Measurements from ENCODE around the gene DLG2. TPM values are rescaled to one million over a fixed set of nuclear protein-coding genes. Genes with fewer than 3 reads are reported as not detected.

DLG2 gene
- total and polyA plus RNA-seq, 2 of the 4 experiments (the other 2 are of a cell fraction) = 0.31 to 0.36 TPM

GRCh38 chr11:84532364-84532763 is 1094.8 kb downstream of the DLG2 start:
- BruUV-seq (replicated peaks) = no TSS peak
- dilution Hi-C loops (cut with HindIII; ENCODE audit: low sequenced_read_pairs, unreplicated experiment) (no loop called here), in situ Hi-C loops (cut with MboI; ENCODE audit: low sequenced_read_pairs) (no loop called here), intact Hi-C loops (cut with micrococcal nuclease) (no loop called here)
- Histone ChIP-seq H3K9me1 (ENCODE audit: insufficient read depth, low read length) (no peaks in the 10 kb centered on the region), H4K5ac (ENCODE audit: low read depth, low read length) (no peak overlapping the region), H2AFZ (replicated peaks; ENCODE audit: low read length, poor library complexity) (no peak overlapping the region), H3K14ac (replicated peaks; ENCODE audit: low read depth, low read length) (no peak overlapping the region), H3K4me3 (ENCODE audit: insufficient read depth, low read depth, low read length) (no peak overlapping the region), H2BK120ac (ENCODE audit: low read depth, low read length) (no peak overlapping the region), H4K8ac (ENCODE audit: low read depth in 2 of 2, low read length in 2 of 2) (no peak overlapping the region), H3K9ac (ENCODE audit: low read depth, low read length) (no peak overlapping the region), H2BK20ac (ENCODE audit: low read depth, low read length) (no peak overlapping the region), H2AK9ac (replicated peaks; ENCODE audit: low read depth, low read length, poor library complexity) (no peak overlapping the region), H3K4me2 (ENCODE audit: low read depth, low read length) (no peak overlapping the region), H3K36me3 (ENCODE audit: control insufficient read depth, insufficient read depth, low read length) (no peaks in the 10 kb centered on the region), H3K4me1 (ENCODE audit: control insufficient read depth, insufficient read depth, low read length) (no peaks in the 10 kb centered on the region), H3K18ac (ENCODE audit: low read depth, low read length) (no peak overlapping the region), H2BK15ac (ENCODE audit: low read depth, low read length) (no peak overlapping the region), H4K91ac (ENCODE audit: insufficient read depth, low read depth, low read length) (no peak overlapping the region), H3K9me3 (ENCODE audit: control insufficient read depth, insufficient read depth, low read length) (no peaks in the 10 kb centered on the region), H2BK5ac (ENCODE audit: low read depth, low read length, poor library complexity, severe bottlenecking) (no peak overlapping the region), H2AK5ac (ENCODE audit: low read depth, low read length) (no peak overlapping the region), H3K79me1 (ENCODE audit: low read depth in 1 of 2, low read length in 2 of 2) (no peaks in the 10 kb centered on the region), H3K23ac (ENCODE audit: low read depth, low read length) (no peak overlapping the region), H3K4ac (ENCODE audit: low read depth, low read length) (no peak overlapping the region), H4K20me1 (ENCODE audit: insufficient read depth, low read length) (no peaks in the 10 kb centered on the region), H3K27ac (ENCODE audit: insufficient read depth, low read length) (no peak overlapping the region), H3K27me3 (ENCODE audit: control insufficient read depth, insufficient read depth, low read length) (no peaks in the 10 kb centered on the region), H3K56ac (ENCODE audit: extremely low read depth, insufficient read depth, low read length) (no peak overlapping the region)
- 100% methylated on average over 1 of the region's 4 CpGs; no CpG with 5 or more reads in 1 of the 2 experiments for WGBS, 2 experiments (ENCODE audit: extremely low coverage in 2 of 2, insufficient read length in 1 of 2)
- no peak for DNase-seq
- ATAC-seq (ENCODE audit: low read depth) = no peak
- POLR2A ChIA-PET (ENCODE audit: unreplicated experiment) = no interaction called here
- TF ChIP-seq RFX5 (IDR thresholded peaks at IDR 0.05; ENCODE audit: low read depth, low read length) (no peak), MAFK (IDR thresholded peaks at IDR 0.05; ENCODE audit: low read depth, low read length) (no peak), POLR2A (IDR thresholded peaks at IDR 0.05; ENCODE audit: low read depth, low read length) (no peak), CEBPB (IDR thresholded peaks at IDR 0.05; ENCODE audit: low read depth, low read length) (no peak), CHD1 (IDR thresholded peaks at IDR 0.05; ENCODE audit: low read depth, low read length) (no peak), FOS (IDR thresholded peaks at IDR 0.05; ENCODE audit: low read depth, low read length) (no peak), SMC3 (IDR thresholded peaks at IDR 0.05; ENCODE audit: low read depth, low read length) (no peak), RAD21 (IDR thresholded peaks at IDR 0.05; ENCODE audit: low read length) (no peak), BHLHE40 (IDR thresholded peaks at IDR 0.05; ENCODE audit: low read depth, low read length) (no peak), NFE2L2 (IDR thresholded peaks at IDR 0.05; ENCODE audit: low read depth, low read length) (no peak), USF2 (IDR thresholded peaks at IDR 0.05; ENCODE audit: low read depth, low read length) (no peak), MXI1 (IDR thresholded peaks at IDR 0.05; ENCODE audit: borderline replicate concordance, low read depth, low read length) (no peak), MAZ (IDR thresholded peaks at IDR 0.05; ENCODE audit: borderline replicate concordance, low read depth, low read length) (no peak), RCOR1 (IDR thresholded peaks at IDR 0.05; ENCODE audit: insufficient replicate concordance, low read length) (no peak)
- TF ChIP-seq, protein P1, sequence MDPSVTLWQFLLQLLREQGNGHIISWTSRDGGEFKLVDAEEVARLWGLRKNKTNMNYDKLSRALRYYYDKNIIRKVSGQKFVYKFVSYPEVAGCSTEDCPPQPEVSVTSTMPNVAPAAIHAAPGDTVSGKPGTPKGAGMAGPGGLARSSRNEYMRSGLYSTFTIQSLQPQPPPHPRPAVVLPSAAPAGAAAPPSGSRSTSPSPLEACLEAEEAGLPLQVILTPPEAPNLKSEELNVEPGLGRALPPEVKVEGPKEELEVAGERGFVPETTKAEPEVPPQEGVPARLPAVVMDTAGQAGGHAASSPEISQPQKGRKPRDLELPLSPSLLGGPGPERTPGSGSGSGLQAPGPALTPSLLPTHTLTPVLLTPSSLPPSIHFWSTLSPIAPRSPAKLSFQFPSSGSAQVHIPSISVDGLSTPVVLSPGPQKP (IDR thresholded peaks at IDR 0.05; ENCODE audit: borderline replicate concordance, low read depth, low read length) = no peak
- TF ChIP-seq, protein P2, sequence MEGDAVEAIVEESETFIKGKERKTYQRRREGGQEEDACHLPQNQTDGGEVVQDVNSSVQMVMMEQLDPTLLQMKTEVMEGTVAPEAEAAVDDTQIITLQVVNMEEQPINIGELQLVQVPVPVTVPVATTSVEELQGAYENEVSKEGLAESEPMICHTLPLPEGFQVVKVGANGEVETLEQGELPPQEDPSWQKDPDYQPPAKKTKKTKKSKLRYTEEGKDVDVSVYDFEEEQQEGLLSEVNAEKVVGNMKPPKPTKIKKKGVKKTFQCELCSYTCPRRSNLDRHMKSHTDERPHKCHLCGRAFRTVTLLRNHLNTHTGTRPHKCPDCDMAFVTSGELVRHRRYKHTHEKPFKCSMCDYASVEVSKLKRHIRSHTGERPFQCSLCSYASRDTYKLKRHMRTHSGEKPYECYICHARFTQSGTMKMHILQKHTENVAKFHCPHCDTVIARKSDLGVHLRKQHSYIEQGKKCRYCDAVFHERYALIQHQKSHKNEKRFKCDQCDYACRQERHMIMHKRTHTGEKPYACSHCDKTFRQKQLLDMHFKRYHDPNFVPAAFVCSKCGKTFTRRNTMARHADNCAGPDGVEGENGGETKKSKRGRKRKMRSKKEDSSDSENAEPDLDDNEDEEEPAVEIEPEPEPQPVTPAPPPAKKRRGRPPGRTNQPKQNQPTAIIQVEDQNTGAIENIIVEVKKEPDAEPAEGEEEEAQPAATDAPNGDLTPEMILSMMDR (conservative IDR thresholded peaks at IDR 0.05; ENCODE audit: low read depth, low read length) = no peak
- CTCF ChIA-PET = no interaction called here

Measured in IMR-90 (cell line).